GM19035 (cell line): Measurements from ENCODE around the gene ABCA13.

Source experiments
- ATAC-seq: cut with Tn5 transposase; IDR thresholded peaks from one replicate; pipeline ENCODE4 v1.9.1; 2021; ENCODE audit not compliant: unreplicated experiment

ABCA13 gene

DNA sequence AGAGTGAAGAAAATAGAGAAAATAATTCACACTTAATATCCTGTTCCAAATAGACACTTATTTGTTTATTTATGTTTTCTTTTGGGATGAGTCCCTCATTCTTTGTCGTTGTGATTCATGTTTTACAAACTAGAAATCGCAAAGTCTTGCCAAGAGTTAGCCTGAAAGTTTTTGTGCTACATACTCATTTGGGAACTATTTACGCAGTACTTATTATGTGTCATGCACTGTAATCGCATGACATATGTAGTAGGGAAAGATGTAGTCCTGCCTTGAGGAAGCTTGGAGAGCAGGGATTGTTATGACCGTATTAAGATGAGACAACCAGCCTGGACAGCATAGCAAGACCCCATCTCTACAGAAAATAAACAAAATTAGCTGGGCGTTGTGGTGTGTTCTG, 189.3 kb downstream of the ABCA13 start:
- ATAC-seq, result no peak

DNA sequence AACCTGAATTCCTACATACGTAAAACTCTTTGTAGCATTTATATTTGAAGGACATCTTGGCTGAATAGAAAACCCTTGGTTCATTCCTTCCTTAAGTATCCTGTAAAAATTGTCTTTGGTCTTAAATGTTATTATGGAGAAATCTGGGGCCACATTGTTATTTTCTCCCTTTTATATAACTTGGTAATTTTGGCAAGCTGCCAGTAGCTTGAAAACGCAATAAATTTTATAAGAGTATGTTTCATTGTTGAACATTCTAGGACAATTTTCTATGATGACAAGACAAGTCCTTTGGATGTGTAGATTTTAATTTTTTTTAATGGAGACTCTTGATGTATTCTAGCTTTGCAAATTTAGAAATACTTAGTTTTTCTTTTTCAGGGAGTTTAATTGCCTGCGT, 191.9 kb downstream of the ABCA13 start:
- no peak for ATAC-seq

DNA sequence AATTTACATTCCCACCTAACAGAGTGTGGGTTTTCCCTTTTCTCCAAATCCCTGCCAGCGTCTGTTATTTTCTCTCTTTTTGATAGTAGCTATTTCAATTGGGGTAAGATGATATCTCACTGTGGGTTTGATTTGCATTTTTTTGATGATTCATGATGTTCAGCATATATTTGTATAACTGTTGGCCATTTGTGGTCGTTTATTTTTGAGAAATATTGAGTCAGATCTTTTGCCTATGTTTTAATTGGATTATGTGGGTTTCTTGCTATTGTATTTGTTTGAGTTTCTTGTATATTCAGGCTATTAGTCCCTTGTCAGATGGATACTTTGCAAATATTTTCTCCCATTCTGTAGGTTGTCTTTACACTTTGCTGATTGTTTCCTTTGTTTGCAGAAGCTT, 193.8 kb downstream of the ABCA13 start:
- no peak for ATAC-seq

DNA sequence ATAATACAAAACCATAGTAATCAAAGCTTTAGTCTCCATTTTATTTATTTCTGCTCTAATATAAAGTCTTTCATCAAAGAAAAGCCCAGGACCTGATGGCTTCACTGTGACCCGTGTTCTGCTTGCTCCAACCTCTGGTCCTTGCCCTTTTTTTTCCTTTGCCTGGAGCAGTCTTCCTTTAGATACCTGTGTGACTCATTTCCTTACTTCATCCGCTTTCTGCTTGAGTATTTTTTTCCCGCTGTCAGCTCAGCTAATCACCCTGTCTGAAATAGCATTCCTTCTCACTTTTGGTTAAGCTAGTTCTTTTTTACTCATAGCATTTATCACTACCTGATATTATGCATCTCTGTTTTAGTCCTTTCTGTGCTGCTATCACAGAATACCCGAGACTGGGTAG, 194.8 kb downstream of the ABCA13 start:
- ATAC-seq, result no peak

DNA sequence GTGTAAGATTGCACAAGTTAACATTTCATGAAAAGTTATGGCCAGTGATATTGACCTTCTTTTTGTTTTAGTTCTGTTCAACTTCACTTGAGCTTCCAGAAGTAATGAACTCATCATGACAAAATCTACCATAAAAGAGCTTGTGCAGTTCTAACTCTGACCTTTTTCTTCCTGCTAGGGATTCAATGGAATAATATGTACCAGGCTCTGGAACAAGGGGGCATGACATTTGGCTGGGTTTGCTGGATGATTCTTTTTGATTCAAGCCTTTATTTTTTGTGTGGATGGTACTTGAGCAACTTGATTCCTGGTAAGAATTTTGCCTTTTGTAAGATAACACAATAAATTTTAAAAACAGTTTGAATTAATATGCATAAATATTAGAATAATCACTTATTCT, 205.0 kb downstream of the ABCA13 start:
- ATAC-seq, result no peak

DNA sequence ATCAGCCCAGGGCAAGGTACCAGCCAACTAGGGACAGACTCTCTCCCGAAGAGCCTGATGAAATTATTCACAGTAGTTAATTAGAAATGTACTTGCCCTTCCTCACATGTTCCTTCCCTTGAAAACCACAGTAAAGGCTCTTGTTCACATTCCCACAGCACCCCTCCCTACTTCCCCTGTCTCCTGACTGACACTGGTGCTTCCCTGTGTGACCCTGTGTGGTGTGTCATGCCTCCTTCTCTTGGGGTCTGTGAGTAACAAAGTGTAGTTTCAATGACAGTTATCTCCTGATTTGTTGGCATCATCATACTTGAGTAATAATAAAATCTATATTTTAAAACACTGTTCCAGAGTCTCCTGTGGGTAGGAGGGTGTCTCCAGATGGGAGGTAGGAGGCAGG, 209.7 kb downstream of the ABCA13 start:
- ATAC-seq, result no peak

DNA sequence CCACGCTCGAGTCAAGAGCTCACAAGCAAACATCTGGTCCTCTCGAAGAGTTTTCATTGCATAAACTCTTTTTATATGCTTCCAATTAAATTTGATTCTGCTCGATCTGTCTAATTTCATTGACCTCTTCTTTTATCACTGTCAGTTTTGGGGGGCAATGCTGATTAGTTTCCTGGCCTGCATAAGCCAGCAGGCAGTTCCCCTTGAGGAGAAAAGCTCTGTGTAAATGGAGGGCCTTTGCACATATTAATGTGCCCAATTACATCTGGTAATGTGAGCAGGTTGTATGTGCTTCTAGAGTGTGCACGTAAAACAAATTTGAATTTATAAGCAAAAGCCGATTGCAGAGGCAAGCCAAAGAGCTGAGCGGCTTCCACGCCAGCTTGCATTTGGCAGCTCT, 210.3 kb downstream of the ABCA13 start:
- ATAC-seq, result no peak

DNA sequence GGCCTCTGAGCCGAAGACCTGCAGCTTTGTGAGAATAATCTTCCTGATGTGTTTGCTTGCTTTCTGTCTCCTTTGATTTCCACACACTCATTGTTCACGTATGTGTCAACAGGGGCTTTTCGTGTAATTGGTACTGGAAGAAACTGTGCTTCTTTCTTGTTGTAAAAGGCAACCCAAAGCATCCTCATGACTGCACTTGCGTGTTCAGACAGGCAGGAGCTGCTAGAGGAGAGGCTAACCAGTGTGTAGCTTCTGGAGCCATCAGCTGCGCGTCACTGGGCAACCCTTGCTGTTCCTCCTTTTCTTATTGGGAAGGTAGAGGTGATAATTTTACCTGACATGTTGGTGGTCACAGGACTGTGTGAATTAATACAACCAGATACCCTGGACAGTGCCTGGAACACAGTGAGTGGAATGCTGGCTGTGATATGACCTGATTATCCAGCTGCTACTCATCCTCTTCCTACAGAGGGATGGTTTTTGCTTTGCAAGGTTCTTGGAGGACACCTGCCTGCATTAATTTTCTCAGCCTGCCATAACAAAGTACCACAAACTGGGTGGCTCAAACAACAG, 213.0 kb downstream of the ABCA13 start:
- ATAC-seq, result no peak

DNA sequence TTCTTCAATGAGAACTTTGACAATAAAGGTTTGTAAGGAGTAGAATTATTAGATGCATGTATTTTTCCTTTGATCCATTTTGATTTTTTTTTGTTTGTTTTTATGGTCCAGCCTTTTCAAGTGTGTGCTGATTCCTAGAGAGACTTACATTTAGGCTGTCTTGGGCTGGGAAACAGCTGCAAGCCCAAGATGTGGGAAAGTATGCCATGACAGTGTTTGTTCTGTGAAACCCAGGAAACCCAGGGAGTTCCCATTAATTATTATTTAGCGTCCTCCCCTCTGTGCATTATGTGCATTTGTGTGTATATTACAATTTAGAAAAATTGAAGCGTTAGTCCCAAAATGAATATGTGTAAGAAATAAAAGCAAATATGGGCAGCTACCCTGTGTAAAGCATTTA, 216.7 kb downstream of the ABCA13 start:
- ATAC-seq, result no peak

DNA sequence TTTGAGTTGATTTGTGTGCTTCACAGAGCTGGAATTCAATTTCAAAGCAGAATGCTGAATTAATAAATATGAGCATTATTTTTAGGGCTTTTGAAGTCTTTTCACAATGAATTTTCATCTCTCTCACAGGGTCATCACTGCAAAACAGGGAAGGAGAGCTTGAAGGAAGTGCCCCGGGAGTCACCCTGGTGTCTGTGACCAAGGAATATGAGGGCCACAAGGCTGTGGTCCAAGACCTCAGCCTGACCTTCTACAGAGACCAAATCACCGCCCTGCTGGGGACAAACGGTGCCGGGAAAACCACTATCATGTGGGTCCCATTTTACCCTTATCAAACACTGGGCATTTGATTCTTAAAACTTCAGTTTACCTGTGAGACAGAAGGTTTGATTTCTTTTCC, 217.7 kb downstream of the ABCA13 start:
- ATAC-seq, result no peak

DNA sequence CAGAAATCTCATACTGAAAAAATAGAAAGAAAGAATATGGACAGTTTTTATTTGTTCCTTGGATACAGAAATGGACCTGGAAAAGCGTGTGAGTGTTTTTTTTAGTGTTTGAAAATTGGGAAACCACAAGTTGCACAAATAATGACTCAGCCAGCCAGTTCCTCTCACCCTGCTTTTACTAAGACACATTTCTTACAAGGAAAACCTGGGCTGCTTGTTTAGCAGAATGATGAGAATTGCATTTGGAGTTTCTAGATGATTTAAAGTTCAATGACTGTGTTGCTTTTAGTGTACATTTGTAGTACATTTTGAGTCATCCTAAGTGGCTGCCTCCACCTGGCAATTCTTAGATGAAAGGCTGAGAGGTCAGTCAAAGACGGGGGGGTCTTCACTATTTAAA, 218.7 kb downstream of the ABCA13 start:
- ATAC-seq, result no peak

DNA sequence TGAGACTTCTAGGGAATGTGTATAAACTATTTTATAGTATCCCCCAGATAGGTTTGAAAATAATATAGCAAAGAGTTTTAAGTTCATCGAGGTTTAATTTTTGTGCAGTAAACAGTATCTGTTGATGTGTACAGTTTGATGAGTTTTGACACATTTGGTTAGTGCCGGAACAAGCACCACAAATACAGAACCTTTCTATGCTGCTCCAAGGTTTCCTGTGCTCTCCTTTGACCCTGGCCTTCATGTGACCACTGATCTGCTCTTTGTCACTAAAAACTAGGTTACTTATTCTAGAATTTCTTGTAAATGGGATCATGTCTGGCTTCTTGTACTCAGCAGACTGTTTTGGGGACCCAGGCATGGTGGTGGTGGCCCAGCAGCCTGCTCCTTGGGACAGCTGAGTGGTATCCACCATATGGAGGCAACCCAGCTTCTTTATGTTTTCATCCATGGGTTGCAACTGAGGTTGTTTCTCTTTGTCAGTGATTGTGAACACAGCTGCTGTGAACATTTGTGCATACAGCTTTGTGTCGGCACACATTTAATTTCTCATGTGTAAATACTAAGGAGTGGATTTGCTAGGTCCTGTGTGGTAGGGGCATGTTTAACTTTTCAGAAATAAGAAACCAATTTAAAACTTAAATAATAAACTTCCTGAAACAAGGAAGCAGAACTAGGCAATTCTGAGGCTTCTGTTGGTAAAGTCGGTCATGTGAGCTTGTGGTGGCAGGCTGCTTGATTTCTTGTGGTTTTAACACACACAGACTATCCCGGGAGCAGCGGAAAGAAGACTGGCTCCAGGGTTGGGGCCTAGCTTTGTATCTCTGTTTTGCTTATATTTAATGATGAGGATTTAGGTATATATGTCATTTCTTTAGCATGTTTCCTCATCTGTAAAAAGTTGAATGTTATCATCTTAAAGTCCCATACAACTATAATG, 219.4 kb downstream of the ABCA13 start:
- no peak for ATAC-seq

DNA sequence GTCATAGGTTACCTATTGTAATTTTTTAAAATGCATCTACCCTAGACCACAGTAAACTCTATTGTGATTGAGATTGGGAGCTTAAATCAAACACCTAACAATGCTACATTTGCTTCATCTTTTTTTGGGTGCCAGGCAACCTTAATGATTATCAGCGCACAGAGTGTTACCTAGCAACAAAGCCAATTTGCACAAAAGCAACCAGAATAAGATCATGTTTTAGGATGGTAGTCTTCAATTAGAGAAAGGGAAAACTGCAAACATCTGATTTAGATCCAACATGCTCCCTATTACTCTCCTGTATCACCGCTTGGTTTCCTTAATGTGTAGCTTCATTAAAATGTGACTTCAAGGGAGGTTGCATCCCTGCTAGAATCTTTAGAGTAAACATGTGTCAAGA, 226.9 kb downstream of the ABCA13 start:
- ATAC-seq, result no peak

DNA sequence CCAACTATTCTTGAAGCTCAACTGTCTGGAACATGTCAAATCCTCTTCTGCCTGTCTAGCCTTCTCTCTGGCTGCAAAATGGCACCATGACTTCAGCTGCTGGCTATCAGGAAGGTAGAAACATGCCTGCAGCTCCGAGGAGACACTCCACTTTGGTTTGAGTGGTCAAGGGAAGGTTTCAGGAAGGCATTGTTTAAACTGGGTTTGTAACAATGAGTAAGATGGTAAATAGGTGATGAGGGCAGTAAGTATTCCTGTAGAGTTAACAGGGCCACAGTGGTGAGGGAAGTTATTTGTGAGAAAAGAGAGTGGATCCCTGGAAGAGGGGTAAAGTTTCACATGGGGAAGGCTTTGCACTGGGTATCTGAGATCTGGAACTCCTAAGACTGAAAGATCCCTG, 231.5 kb downstream of the ABCA13 start:
- no peak for ATAC-seq

DNA sequence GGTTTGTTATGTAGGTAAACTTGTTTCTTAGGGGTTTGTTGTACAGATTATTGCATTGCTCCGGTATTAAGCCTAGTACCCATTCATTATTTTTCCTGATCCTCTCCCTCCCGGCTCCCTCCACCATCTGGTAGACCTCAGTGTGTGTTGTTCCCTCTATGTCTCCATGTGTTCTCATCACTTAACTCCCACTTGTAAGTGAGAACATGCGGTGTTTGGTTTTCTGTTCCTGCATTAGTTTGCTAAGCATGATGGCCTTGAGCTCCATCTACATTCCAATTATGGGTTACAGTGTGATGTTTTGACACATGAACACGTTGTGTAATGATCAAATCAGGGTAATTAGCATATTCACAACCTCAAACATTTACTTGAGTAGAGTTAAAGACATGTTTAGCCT, 237.5 kb downstream of the ABCA13 start:
- ATAC-seq, result no peak

DNA sequence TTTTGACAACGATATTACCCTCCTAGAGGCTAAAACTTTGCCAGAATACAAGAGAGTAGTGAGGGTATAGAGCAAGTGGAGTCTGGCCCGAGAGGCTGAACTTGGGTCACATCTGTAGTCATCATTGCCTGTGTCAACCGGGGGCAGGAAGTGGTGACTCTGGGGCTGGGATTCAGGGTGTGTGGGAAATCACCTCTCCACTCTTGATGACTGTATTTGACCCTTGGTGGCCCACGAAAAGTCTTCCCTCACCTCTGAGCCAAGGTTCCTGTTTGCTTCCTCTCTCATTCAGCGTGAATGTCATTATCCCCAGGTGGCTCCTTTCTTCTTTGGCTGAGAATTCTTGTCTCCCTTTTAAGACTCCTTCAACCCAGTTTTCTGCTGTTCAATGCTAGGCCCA, 240.4 kb downstream of the ABCA13 start:
- peak; percentile 60 for ATAC-seq

DNA sequence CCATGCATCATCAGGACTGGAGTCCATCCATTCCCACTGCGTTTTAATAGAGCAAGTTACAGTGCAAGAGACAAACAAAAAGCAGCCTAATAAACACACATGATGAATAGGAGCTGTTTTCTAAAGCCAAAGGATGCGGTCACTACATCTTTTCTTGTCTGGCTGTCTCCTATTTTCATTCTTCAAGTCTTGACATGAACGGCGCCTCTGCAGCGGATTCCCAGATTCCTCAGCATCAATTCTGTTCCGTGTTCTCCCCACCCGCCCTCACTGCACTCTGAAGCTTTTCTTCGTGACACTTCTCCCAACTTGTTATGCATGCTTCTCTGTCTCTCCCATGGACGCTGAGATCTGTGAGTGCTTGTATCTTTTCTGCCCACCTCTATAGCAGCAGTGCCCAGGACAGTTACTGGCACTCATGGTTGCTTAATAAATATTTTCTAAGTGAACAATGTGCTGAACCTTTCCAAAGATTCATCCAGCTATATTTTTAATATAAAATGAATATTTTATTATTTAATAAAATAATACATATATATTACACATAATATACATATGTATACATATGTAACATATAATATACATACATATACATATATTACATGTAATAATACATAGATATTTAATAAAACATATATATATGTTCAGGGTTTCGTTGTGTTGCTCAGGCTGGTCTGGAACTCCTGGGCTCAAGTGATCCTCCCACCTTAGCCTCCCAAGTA, 242.9 kb downstream of the ABCA13 start:
- no peak for ATAC-seq

DNA sequence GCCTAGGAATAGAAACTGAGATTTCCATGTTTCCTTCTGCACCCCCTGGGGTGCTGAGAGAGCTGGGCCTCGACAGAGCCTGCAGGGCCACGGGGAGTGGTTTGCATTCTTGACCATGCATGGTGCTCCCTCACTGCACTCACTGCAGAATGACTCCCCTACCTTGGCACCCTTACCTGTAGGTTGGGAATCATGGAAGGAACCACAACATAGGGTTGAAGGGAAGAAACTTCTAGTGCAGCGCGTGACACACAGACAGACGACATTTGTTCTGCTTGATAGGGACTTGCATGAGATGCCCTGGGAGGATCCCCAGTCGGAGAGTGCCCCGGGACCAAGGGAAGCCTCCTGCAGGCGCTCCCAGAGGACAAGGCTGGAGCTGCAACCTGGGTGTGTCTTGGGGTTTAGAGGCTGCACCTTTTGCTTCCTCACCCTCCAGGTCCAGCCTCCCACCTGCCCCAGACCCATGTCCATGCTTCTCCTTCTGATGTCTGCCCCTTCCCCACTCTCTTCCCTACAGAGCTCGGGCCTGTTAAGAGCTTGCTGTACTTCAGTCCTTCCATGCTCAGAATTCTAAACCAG, 245.2 kb downstream of the ABCA13 start:
- no peak for ATAC-seq

DNA sequence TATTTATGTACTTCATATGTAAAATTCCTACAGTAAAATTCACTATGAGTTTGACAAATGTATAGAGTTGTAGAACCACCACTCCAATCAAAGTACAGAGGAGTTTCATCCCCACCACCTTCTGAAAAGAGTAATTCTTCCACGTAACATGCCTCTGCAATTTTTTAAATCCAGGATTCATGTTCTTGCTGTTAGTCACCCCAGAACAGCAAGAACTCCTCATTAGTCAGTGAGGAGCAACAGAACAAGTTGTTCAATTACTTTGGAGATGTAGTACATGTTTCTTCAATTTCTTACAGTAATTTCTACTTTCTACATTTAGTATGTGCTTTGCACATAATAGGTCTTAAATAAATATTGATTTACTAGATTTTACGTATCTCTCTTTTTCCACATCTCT, 248.1 kb downstream of the ABCA13 start:
- no peak for ATAC-seq

DNA sequence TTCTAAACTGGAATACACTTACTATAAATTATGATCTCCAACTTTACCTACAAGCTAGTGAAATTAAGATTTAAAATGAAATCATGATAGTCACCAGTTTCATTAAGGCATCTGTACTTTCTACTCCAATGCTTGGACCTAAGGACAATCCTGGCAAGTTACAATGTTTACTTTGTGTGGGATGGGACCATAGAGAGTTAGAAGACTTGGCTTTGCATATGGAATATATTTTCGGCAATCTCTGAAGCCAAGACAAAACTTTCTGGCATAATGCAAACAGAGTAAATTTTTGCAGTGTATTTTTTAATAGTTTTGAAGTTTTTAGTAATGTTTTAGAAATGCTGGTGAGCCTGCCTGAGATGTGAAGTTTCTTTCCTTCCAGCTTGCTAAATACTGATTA, 248.9 kb downstream of the ABCA13 start:
- ATAC-seq, result no peak

DNA sequence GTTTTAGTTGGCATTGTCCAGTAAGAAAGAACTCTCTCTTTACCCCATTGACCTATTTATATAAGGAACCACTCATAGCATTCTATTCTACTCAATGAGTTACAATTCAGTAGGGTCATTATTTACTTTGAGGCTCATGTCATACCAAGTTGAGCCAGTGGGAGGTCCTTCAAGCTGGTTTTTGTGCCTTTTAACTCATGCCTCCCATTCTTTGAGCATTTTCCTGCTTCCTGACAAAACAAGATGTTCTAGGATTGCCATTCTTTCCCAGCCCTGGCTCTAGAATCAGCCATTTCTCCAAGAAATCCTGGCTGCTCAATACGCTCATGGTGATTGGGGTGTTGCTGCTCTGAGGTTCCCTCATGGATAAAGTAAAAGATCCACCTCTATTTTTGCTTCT, 250.1 kb downstream of the ABCA13 start:
- no peak for ATAC-seq

DNA sequence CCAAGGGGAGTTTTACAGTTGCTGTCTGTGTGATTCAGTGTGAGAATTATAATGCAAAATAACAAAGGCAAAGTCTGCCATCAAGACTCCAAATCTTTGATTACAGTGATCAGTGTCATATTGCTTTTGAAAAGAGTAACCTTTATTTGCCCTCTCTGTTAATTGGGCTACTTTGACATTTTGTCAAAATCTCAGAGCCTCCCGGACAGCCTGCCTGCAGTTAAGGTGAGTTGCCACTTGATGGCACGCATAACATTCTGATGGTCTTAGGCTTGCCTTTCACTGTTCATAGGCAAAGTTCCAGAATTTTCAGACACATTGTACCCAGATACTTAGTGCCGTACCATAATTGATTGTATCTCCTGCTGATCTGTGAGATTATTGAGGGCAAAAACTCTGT, 253.5 kb downstream of the ABCA13 start:
- ATAC-seq, result peak; percentile 60
